ENCODE measurements around the gene SRD5A3. TPM values are rescaled to one million over a fixed set of nuclear protein-coding genes. Genes with fewer than 3 reads are reported as not detected.
"Not testable (repeated sequence)": the region's sequence is repeated elsewhere in the genome, so short reads cannot be mapped to it uniquely, and the experiment has no call there.

The SRD5A3 gene
- total RNA-seq, 2 donors from 2014 or later: 5.4 to 6.4 TPM

GRCh38 chr4:55358668-55359067, 12.6 kb downstream of the SRD5A3 start:
- DNase-seq (ENCODE audit: low spot score) (no peak), ATAC-seq (ENCODE audit: insufficient number of reproducible peaks, low FRiP score, low read depth) (peak; percentile 84)
- H3K36me3 ChIP-seq: no peaks in the 10 kb centered on the region
- peaks cover 20 to 39% of the 10 kb centered on the region in 2 donors for H3K4me1 ChIP-seq (ENCODE audit: control insufficient read depth in 1 of 2, low read depth in 2 of 2)
- TF ChIP-seq, protein P1, sequence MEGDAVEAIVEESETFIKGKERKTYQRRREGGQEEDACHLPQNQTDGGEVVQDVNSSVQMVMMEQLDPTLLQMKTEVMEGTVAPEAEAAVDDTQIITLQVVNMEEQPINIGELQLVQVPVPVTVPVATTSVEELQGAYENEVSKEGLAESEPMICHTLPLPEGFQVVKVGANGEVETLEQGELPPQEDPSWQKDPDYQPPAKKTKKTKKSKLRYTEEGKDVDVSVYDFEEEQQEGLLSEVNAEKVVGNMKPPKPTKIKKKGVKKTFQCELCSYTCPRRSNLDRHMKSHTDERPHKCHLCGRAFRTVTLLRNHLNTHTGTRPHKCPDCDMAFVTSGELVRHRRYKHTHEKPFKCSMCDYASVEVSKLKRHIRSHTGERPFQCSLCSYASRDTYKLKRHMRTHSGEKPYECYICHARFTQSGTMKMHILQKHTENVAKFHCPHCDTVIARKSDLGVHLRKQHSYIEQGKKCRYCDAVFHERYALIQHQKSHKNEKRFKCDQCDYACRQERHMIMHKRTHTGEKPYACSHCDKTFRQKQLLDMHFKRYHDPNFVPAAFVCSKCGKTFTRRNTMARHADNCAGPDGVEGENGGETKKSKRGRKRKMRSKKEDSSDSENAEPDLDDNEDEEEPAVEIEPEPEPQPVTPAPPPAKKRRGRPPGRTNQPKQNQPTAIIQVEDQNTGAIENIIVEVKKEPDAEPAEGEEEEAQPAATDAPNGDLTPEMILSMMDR (IDR thresholded peaks at IDR 0.05): no peak
- no peaks in the 10 kb centered on the region for H3K27me3 ChIP-seq (replicated peaks; ENCODE audit: insufficient read depth)
- H3K27ac ChIP-seq: peak overlapping the region; percentile 80 to 86
- H3K9me3 ChIP-seq: no peaks in the 10 kb centered on the region
- H3K4me3 ChIP-seq: peak overlapping the region; percentile 59

DNA sequence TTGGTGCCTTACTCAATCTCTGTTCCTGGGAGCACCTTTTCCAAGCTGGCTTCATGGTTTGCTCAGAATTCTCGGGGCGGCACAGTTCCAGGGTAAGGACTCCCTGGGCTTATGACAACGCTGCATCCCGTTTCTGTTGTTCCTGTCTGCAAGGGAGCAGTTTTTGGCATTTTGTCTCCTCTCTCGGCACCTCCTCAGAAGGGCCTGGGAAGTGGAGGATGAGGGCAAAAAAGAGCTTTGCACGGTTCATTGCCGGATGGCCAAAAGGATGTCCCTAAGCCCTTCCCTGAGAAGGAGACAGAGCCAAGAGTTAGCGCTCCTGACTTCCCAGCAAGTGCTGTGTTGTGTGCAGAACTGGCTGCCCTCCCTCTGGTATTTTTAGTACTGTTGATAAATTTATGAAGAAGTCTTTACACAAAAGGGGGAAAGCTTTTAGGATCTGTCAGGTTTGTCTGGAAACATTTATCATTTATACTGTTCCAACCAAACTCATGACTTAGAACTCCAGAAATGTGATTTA, 13.4 kb downstream of the SRD5A3 start:
- Histone ChIP-seq H3K27ac (peak overlapping the region; percentile 80 to 86), H3K27me3 (replicated peaks; ENCODE audit: insufficient read depth) (no peaks in the 10 kb centered on the region), H3K4me1 (ENCODE audit: control insufficient read depth in 1 of 2, low read depth in 2 of 2) (peaks cover 20 to 40% of the 10 kb centered on the region in 2 donors), H3K4me3 (peak overlapping the region; percentile 59), H3K9me3 (no peaks in the 10 kb centered on the region), H3K36me3 (no peaks in the 10 kb centered on the region)
- TF ChIP-seq, protein P1 (IDR thresholded peaks at IDR 0.05): no peak
- peak; percentile 34 for ATAC-seq (ENCODE audit: insufficient number of reproducible peaks, low FRiP score, low read depth)
- peak; percentile 11 for DNase-seq (ENCODE audit: low spot score)

DNA sequence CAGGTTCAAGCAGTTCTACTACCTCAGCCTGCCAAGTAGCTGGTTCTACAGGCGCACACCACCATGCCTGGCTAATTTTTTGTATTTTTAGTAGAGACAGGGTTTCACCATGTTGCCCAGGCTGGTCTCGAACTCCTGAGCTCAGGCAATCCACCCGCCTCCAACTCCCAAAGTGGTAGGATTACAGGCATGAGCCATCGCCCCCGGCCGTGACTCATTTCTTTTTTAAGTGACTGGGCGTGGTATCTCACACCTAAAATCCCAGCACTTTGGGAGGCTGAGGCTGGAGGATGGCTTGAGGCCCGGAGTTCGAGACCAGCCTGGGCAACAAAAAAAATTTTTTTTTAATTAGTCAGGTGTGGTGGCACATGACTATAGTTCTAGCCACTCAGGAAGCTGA, 16.9 kb downstream of the SRD5A3 start:
- not testable (repeated sequence) for H3K9me3 ChIP-seq; H3K27ac ChIP-seq; DNase-seq (ENCODE audit: low spot score); H3K36me3 ChIP-seq; H3K27me3 ChIP-seq (replicated peaks; ENCODE audit: insufficient read depth); H3K4me3 ChIP-seq; ATAC-seq (ENCODE audit: insufficient number of reproducible peaks, low FRiP score, low read depth)
- H3K4me1 ChIP-seq (ENCODE audit: control insufficient read depth in 1 of 2, low read depth in 2 of 2): peaks cover 16 to 26% of the 10 kb centered on the region in 2 donors

GRCh38 chr4:55363691-55364351, 17.8 kb downstream of the SRD5A3 start:
- TF ChIP-seq, protein P1 (IDR thresholded peaks at IDR 0.05): no peak
- Histone ChIP-seq H3K27ac (no peak overlapping the region), H3K9me3 (no peaks in the 10 kb centered on the region), H3K27me3 (replicated peaks; ENCODE audit: insufficient read depth) (no peaks in the 10 kb centered on the region), H3K4me3 (no peak overlapping the region), H3K4me1 (ENCODE audit: control insufficient read depth in 1 of 2, low read depth in 2 of 2) (peaks cover 8 to 17% of the 10 kb centered on the region in 2 donors), H3K36me3 (no peaks in the 10 kb centered on the region)
- DNase-seq (ENCODE audit: low spot score) (no peak), ATAC-seq (ENCODE audit: insufficient number of reproducible peaks, low FRiP score, low read depth) (no peak)

DNA sequence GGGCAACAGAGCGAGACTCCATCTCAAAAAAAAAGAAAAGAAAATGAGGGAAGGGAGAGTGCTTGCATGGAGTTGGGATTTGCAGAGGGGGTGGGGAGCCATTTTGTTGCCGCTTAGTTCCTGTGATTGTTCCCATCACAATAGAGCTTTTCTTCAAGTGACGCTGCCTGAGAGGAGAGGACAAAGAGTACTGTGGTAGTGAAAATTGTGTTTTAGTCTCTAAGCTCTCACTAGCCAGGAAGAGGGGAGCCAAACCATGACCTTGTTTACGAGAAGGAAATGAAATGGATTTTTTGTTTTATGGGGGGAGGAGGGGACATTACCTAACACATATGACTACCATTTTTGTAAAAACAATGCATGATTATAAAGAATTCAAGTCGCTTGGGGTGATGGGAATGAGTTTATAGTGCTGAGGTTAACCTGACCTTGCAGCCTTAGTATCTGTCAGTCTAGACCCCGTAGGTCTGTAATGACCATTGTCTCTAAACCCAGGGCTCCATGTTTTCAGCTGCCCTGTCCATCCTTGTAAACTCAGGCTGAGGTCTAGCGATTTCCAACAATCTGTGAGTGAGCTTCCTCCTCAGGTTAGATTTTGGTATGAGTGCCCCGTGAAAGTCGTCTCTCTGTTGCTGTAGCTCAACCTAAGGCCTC, 18.8 kb downstream of the SRD5A3 start:
- ATAC-seq (ENCODE audit: insufficient number of reproducible peaks, low FRiP score, low read depth) (no peak), DNase-seq (ENCODE audit: low spot score) (no peak)
- Histone ChIP-seq H3K27me3 (replicated peaks; ENCODE audit: insufficient read depth) (no peaks in the 10 kb centered on the region), H3K4me1 (ENCODE audit: control insufficient read depth in 1 of 2, low read depth in 2 of 2) (peaks cover 0 to 8% of the 10 kb centered on the region in 2 donors), H3K27ac (no peak overlapping the region), H3K4me3 (no peak overlapping the region), H3K9me3 (no peaks in the 10 kb centered on the region), H3K36me3 (no peaks in the 10 kb centered on the region)
- TF ChIP-seq, protein P1 (IDR thresholded peaks at IDR 0.05): no peak
